GM12891 (cell line): Measurements from ENCODE around the gene VCL.

Source experiments
- DNase-seq: peaks from one replicate; pipeline ENCODE4 v3.0.0; 2011; ENCODE audit warnings: low spot score; ENCODE audit not compliant: insufficient read length
- FAIRE-seq: peaks from 2 replicates; lab custom pipeline; 2011; peaks lifted over from hg19 to GRCh38; lab: Jason Lieb, UNC
- PAX5 ChIP-seq: IDR thresholded peaks from 2 replicates; pipeline ENCODE4 v1.6.1; 2011; ENCODE audit warnings: low read length, moderate library complexity, mild to moderate bottlenecking; ENCODE audit not compliant: insufficient read depth, severe bottlenecking
- POLR2A ChIP-seq: IDR thresholded peaks from 2 replicates; pipeline ENCODE4 v1.6.1; 2011; ENCODE audit warnings: low read depth, low read length, control low read depth
- POLR2AphosphoS5 ChIP-seq: IDR thresholded peaks from 2 replicates; pipeline ENCODE4 v1.6.1; 2011; ENCODE audit warnings: low read depth, low read length, control low read depth
- POU2F2 ChIP-seq: IDR thresholded peaks from 2 replicates; pipeline ENCODE4 v1.6.1; 2011; ENCODE audit warnings: low read depth, mild to moderate bottlenecking, control low read depth, low read length, moderate library complexity
- SPI1 ChIP-seq: IDR thresholded peaks from 2 replicates; pipeline ENCODE4 v1.6.1; 2011; ENCODE audit warnings: low read depth, low read length, control low read depth
- TAF1 ChIP-seq: IDR thresholded peaks from 2 replicates; pipeline ENCODE4 v1.6.1; 2011; ENCODE audit warnings: low read depth, low read length, control low read depth

Gene VCL

DNA sequence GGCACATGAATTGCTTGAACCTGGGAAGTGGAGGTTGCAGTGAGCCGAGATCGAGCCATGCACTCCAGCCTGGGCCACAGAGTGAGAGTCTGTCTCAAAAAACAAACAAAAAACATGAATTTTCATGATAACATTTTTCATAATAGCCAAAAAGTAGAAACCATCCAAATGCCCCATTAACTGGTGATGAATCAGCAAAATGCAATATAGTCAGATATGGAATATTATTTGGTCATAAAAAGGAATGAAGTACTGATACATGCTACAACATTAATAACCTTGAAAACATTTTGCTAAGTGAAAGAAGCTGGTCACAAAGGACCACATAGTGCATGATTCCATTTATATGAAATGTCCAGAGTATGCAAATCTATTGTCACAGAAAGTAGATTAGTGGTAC lies 24.5 kb upstream of the VCL start:
- FAIRE-seq (peak; percentile 9), DNase-seq (no peak)
- TF ChIP-seq POLR2A: no peak
- no peak for TF ChIP-seq POLR2AphosphoS5
- TF ChIP-seq PAX5: no peak
- no peak for TF ChIP-seq TAF1
- TF ChIP-seq POU2F2: no peak
- no peak for TF ChIP-seq SPI1

DNA sequence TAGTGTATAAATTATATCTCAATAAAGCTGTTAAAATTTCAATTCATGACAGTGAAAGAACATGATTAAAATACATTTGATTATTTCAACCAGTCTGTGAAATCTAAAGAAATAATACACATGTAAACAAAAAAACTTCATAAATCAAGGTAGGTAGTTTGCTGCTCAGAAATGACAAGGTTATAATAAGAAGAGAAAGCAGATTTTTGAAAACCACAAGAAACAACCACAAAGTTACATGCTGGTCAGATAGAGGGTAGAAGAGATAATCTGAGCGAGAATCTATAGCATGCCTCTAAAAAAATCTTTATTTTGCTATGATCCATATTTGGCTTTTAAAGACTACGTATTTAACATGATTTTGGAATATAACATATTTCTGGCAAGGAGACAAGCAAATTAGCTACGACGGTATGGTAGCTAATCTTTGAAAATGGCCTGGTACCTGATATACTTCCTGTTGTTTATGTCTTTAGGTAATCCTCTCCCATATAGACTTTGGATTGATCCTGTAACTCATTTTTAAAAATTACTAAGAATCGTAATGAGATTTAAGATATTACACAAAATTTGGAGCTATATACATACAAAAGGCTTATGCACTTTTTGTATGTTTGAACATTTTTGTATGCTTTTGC lies 23.5 kb upstream of the VCL start:
- TF ChIP-seq POLR2A: no peak
- TF ChIP-seq TAF1: no peak
- no peak for TF ChIP-seq PAX5
- FAIRE-seq (peak; percentile 16), DNase-seq (no peak)

DNA sequence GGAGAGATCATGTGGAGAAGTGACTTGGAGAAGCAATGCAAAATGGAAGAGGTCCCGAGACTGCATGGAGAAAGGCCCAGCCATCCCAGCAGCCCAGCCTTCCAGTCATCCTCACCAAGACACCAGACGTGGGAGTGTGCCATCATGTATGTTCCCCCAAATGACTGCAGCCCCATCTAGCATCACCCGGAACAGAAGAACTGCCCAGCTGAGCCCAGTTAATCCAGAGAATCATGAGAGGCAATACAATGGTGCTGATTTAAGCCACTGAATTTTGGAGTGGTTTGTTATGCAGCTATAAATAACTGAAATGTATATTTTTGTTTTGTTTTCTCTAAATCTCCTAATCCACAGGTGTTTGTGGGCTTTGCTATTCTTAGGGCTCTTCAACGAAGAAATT lies 22.5 kb upstream of the VCL start:
- FAIRE-seq (no peak), DNase-seq (no peak)
- TF ChIP-seq POLR2A: no peak
- no peak for TF ChIP-seq TAF1
- TF ChIP-seq PAX5: no peak
- no peak for TF ChIP-seq SPI1
- no peak for TF ChIP-seq POU2F2
- TF ChIP-seq POLR2AphosphoS5: no peak

DNA sequence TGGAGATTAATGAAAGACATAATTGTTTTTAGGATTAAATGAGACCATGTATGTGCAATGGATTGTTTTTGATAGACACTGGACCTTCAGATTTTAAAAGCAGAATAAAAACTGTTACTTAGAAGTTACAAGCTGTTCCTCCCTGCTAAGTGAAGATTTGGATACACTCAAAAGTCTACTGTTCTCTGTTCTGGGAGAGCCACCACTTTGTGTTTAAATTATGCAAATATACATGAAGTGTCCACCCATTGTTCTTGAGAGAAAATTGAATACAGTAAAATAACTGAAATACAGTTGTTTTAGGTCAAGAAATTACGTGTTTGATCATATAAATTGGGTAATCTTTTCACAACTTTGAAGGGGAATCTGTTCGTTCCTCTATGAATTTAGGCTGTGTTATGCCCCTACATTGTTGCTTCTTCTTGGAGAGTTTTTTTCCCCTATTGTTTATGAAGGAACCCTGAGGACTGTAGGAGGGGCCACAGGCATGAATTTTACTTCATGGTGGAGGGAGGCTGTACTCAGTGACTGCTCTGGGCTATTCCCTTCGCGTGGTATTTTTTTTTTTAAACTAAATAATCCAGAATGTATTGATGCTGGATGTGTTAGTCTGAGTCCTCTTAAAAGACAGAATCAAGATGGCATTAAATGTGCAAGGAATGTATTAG lies 18.6 kb upstream of the VCL start:
- FAIRE-seq (no peak), DNase-seq (no peak)
- TF ChIP-seq PAX5 (no peak), POU2F2 (no peak), POLR2A (no peak), POLR2AphosphoS5 (no peak), TAF1 (no peak), SPI1 (no peak)

DNA sequence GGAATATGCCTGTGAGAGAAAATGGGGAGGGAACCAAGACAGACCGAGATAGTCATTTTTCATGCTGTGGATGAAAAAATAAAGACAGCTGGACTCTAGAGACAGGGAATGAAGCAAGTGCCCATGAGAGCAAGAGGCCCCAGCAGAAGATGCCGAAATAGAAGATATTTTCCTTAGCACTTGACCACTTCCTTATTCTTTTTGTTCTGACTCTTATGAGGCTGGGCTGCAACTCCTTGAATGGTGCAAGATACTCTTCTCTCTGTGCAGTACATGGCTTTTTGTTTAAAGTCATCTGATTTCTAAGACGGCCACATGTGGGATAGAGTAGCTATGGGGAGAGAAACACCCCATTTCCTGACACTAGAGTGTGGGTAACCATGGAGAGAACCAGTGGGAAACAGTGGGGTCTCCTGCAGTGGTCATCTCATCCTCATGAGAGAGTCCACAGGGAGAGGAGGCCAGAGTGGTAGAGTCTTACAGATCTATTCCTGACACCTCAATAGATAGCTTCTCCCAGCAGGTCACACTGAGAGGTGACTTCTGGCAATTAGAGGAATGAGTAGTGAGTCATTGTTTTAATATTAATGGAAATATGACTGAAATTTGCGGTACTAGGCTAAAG lies 18.0 kb upstream of the VCL start:
- no peak for TF ChIP-seq POU2F2
- TF ChIP-seq TAF1: no peak
- TF ChIP-seq SPI1: peak; percentile 75
- TF ChIP-seq POLR2AphosphoS5: no peak
- TF ChIP-seq PAX5: no peak
- no peak for TF ChIP-seq POLR2A
- DNase-seq: no peak
- peak; percentile 26 for FAIRE-seq

DNA sequence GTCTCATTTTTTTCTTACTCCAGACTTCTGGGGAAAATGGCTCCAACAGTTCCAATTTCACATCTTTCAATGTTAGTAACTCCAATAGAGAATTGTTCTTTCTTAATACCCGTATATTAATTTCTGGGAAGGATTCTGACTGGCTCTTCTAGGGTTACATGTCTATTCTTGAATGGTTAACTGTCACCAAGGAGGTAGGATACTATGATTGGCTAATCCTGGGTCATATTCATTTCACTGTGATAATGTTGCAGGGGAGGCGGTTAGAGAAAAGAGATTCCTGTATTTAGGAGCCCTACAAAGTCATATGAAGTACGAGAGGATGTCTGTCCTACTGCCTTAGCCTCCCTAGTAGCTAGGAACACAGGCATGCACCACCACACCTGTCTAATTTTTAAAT lies 16.1 kb upstream of the VCL start:
- TF ChIP-seq TAF1 (no peak), PAX5 (no peak), SPI1 (no peak), POLR2AphosphoS5 (no peak)
- no peak for DNase-seq
- FAIRE-seq: no peak

DNA sequence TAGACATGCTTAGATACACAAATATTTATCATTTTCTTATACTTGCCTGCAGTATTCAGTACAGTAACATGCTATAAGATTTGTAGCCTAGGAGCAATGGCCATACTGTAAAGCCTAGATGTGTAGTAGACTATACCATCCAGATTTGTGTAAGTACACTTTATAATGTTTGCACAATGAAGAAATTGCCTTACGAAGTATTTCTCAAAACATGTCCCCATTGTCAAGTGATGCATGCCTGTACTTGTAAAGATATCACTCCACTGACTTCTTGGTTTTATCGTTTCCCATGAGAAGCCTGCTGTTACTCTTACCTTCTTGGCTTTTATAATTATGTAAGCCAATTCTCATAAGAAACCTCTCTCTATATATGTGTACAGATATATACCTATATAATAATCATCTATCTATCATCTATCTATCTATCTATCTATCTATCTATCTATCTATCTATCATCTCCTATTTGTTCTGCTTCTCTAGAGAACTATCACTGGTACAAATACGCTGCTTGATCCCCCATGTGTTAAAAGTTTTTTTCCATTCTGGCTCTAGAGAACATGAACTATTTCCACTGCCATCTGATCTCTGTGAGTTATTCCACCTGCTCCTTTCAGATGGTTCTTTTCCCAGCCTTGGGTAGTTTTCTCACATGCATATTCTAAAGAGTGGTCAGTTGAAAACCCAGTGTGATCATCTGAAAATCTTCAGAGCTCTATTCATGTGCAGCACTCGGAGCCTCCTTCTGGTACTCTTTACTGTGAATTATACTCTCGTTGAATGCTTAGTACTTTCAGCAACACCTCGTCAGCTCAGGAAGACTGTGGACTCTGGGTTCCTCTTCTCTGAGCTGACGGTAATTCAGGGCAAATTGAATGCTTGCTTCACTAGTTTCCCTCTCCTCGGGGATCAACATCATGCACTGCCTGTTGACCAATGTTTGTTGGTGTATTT lies 14.5 kb upstream of the VCL start:
- peak; percentile 66 for FAIRE-seq
- DNase-seq: no peak
- TF ChIP-seq POLR2AphosphoS5: no peak
- peak; percentile 14; the same call in 1 of the 2 replicates for TF ChIP-seq SPI1

DNA sequence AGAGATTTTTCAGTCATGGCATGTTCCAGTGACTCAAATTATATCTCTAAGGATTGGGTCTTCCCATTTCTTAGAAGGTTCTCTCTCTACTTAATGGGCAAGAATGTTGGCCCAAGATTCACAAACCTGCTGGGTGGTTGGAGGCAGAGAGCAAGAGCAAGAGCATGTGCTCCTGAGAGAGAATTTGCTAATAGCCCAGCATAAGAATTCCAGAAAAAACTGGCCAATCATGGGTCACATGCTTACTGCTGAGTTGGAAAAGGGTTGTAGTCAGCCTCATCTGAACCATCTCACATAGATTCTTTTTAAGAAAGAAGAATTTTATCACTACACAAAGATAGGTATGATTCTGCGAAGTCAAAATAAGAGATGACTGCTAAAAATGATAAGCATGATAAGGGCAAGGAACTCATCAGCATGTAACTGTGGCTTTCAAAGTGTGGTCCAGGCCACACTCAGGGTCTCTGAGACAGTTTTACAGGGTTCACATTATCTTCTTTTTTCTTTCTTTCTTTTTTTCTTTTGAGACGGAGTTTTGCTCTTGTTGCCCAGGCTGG lies 8.2 kb upstream of the VCL start:
- TF ChIP-seq TAF1 (no peak), SPI1 (no peak), POLR2AphosphoS5 (no peak), POU2F2 (no peak), POLR2A (no peak), PAX5 (no peak)
- no peak for DNase-seq
- FAIRE-seq: no peak

DNA sequence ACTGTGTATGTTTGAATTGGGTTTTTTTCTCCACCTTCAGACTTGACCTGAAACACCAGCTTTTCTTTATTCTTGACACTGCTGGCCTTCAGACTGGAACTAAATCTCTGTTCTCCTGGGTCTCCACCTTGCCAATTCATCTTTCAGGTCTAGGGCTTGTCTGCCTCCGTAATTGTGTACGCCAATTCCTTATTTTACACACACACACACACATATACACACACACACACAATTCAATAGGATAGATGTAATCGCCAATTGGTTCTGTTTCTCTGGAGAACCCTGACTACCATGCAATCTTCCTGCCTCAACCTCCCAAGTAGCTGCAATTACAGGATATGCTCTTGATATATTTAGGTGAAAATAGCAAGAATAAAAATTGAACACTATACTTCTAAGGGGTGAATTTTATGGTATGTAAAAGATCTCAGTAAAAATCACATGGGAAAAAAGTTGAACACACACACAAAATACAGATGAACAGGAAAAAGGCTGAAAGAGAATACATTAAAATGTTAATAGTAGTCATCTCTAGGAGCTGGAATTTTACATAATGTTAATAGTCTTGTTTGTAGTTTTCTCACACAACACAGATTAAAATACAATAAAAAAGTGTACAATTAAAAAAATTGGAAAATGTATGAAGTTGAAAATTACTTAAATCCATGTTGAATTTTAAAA lies 6.6 kb upstream of the VCL start:
- TF ChIP-seq POLR2A (no peak), POLR2AphosphoS5 (no peak), SPI1 (no peak), PAX5 (no peak), POU2F2 (no peak), TAF1 (no peak)
- DNase-seq (no peak), FAIRE-seq (peak; percentile 33)
